Uterus (tissue), 4 donors: ENCODE results near the gene MICAL2. TPM values are rescaled to one million over a fixed set of nuclear protein-coding genes. Genes with fewer than 3 reads are reported as not detected.

Source experiments
- DNase-seq, 2 donors: peaks; one replicate each; pipeline ENCODE4 v3.0.0-alpha.2; 2019 to 2020
- H3K27ac ChIP-seq, 2 donors: fragments of 200-600 bp; sonication (generic); 1 replicate in 1 of 2; 2 replicates in 1 of 2; pipeline ENCODE4 v1.5.1; 2016 to 2018
- H3K27me3 ChIP-seq, 2 donors: fragments of 200-600 bp; sonication (generic); one replicate each; pipeline ENCODE4 v1.5.1; 2018 to 2019; ENCODE audit warnings: control low read depth in 1 of 2
- H3K36me3 ChIP-seq, 2 donors: fragments of 200-600 bp; sonication (generic); one replicate each; pipeline ENCODE4 v1.5.1; 2019; ENCODE audit warnings: control low read depth in 1 of 2
- H3K4me1 ChIP-seq, 2 donors: fragments of 200-600 bp; sonication (generic); one replicate each; pipeline ENCODE4 v1.5.1; 2018 to 2019; ENCODE audit warnings: control low read depth in 1 of 2
- H3K4me3 ChIP-seq, 2 donors: fragments of 200-600 bp; sonication (generic); 1 replicate in 1 of 2; 2 replicates in 1 of 2; pipeline ENCODE4 v1.5.1; 2018 to 2019; ENCODE audit warnings: mild to moderate bottlenecking in 1 of 2
- H3K9me3 ChIP-seq, 2 donors: fragments of 200-600 bp; sonication (generic); one replicate each; pipeline ENCODE4 v1.5.1; 2019; ENCODE audit warnings: control low read depth in 1 of 2
- CTCF ChIP-seq, 4 experiments: fragments of 200-600 bp in 2 of 4; fragments of 450-650 bp in 2 of 4; sonication (generic) in 2 of 4; IDR thresholded peaks; one replicate each; pipeline ENCODE4 v1.5.1; 2016 to 2019; ENCODE audit warnings: antibody characterized with exemption in 4 of 4, mild to moderate bottlenecking in 2 of 4, moderate library complexity in 1 of 4
- POLR2A ChIP-seq, 2 donors: fragments of 450-650 bp; IDR thresholded peaks; one replicate each; pipeline ENCODE4 v1.6.1; 2016; ENCODE audit warnings: antibody characterized with exemption in 2 of 2, mild to moderate bottlenecking in 1 of 2, moderate library complexity in 1 of 2
- intact Hi-C: fragments of 100-400 bp; cut with DNase I; formaldehyde crosslinking; loops from one replicate; pipeline ENCODE4 v1.15.1; 2023; ENCODE audit warnings: low total_unique reads
- total RNA-seq, 4 donors: library from RNA; depleted of rRNA in 3 of 4; stranded (reverse); fragments of >200 nt in 3 of 4; gene quantifications; one replicate each; pipeline versions ENCODE4 v1.1.0 to v1.2.4, GENCODE V29; 2014 to 2023
- donor health status: DM: yes; HTN: yes; CAD: no.

MICAL2 gene
- total RNA-seq, 4 donors from 2014 or later = 29.6 to 139 (median 53.1) TPM

- TF ChIP-seq POLR2A (IDR thresholded peaks at IDR 0.05) (no peak), CTCF (IDR thresholded peaks at IDR 0.05) (no peak)
- intact Hi-C loops = no loop called here
Measured at GRCh38 chr11:12193515-12194336, 83.3 kb downstream of the MICAL2 start.

GRCh38 chr11:12195768-12196167, 85.4 kb downstream of the MICAL2 start:
- H3K4me1 ChIP-seq = peaks cover 0 to 2% of the 10 kb centered on the region in 2 donors

More at GRCh38 chr11:12193515-12194336, 83.3 kb downstream of the MICAL2 start:
- no peak for DNase-seq
- Histone ChIP-seq H3K4me3 (no peak overlapping the region), H3K27me3 (no peaks in the 10 kb centered on the region), H3K4me1 (no peaks in the 10 kb centered on the region), H3K9me3 (no peaks in the 10 kb centered on the region), H3K36me3 (no peaks in the 10 kb centered on the region), H3K27ac (no peak overlapping the region)

GRCh38 chr11:12196308-12196707, 85.9 kb downstream of the MICAL2 start:
- intact Hi-C loops = no loop called here
- TF ChIP-seq POLR2A (IDR thresholded peaks at IDR 0.05) (no peak), CTCF (IDR thresholded peaks at IDR 0.05) (no peak)
- Histone ChIP-seq H3K4me3 (no peak overlapping the region), H3K9me3 (no peaks in the 10 kb centered on the region), H3K27ac (no peak overlapping the region), H3K4me1 (peaks cover 0 to 8% of the 10 kb centered on the region in 2 donors), H3K27me3 (no peaks in the 10 kb centered on the region), H3K36me3 (no peaks in the 10 kb centered on the region)
- no peak for DNase-seq

More at GRCh38 chr11:12195768-12196167, 85.4 kb downstream of the MICAL2 start:
- Histone ChIP-seq H3K27ac (no peak overlapping the region), H3K36me3 (no peaks in the 10 kb centered on the region), H3K4me3 (no peak overlapping the region), H3K9me3 (no peaks in the 10 kb centered on the region), H3K27me3 (no peaks in the 10 kb centered on the region)
- no peak for DNase-seq
- intact Hi-C loops = no loop called here
- TF ChIP-seq CTCF (IDR thresholded peaks at IDR 0.05) (no peak), POLR2A (IDR thresholded peaks at IDR 0.05) (no peak)

- Histone ChIP-seq H3K4me1 (peaks cover 0 to 9% of the 10 kb centered on the region in 2 donors), H3K27me3 (no peaks in the 10 kb centered on the region), H3K27ac (no peak overlapping the region), H3K36me3 (no peaks in the 10 kb centered on the region), H3K9me3 (no peaks in the 10 kb centered on the region), H3K4me3 (no peak overlapping the region)
- intact Hi-C loops = no loop called here
- TF ChIP-seq CTCF (IDR thresholded peaks at IDR 0.05) = no peak
- no peak for TF ChIP-seq POLR2A (IDR thresholded peaks at IDR 0.05)
- no peak for DNase-seq
Measured at GRCh38 chr11:12196872-12197271, 86.5 kb downstream of the MICAL2 start.
